ENCODE data around the gene MT1HL1.

MT1HL1 gene

DNA sequence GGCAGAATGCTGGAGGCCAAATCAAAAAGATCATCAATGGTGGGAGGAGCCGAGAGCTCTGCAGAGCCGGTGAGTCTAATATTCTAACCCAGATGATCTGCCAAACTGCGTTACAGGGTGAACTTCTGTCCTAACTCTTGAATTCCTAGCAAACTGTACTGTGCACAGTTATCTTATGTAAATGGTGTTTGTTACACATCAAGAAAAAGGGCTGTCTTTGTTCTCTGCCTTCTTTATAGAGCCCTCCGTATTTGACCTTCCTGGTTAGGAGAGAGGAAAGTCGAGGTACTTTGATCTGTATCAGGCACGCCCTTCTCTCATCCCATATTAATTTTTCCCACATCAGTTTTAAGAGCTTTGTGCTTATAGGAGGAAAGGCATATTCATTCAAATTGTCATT is 37.6 kb downstream of the MT1HL1 start:
- DNase-seq, result no peak

DNA sequence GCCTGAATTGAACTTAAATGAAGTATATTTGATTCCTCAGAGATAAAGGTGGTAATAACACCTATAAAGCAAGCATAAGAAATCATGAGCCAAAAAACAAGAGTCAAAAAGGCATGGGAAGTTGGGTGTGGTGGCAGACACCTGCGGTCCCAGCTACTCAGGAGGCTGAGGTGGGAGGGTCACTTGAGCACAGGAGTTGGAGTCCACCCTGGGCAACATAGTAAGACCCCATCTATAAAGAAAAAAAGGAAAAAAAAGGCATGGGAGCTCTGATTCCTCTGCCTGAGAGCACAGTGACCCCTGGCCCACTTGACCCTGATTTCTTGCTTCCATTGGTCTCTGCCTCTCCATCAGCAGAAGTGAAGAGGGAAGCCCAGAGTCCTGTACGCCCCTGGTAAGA is 40.3 kb downstream of the MT1HL1 start:
- no peak for DNase-seq

DNA sequence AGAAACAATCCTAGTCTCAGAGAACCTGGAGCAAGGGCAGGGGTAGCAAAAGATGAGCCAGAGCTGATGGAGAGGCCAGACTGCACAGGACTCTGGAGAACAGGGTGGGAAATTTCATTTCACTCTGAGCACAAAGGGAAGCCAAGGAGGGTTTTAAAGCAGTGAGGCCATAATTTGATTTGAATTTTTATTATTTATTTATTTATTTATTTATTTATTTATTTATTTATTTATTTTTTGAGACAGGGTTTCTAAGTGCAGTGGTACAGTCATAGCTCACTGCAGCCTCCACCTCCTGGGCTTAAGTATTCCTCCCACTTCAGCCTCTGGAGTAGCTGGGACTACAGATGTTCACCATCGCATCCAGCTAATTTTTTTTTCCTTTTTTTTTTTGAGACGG is 45.1 kb downstream of the MT1HL1 start:
- DNase-seq, result no peak

DNA sequence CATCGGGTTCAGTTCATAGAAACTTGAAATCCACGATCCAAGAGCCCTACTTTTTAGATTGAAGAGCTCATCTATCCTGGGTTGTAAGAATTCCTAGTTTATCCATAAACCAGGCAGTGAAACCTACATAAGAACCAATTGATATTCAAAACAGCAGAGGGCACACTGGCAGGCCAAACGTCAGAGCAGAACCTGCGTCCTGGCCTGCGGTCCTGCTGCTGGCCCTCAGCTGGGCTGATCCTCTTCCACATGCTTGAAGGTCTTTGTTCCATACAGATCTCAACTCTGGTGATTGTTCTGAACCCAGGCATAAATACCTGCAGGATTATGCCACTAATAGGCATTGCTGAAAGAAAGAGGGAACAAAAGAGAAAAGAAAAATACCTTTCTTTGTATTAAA is 47.0 kb downstream of the MT1HL1 start:
- DNase-seq, result no peak

All from stimulated activated naive CD4-positive, alpha-beta T cell treated with Interleukin-2 at 50 U/mL for 16 hours (primary cell).